GM12878 (cell line): ENCODE results near the gene PIK3C3.

ENCODE experiments used
- CTCF ChIP-seq, 3 experiments: IDR thresholded peaks in 2 of 3; conservative IDR thresholded peaks in 1 of 3; 2 replicates each; pipeline ENCODE4 v1.5.1; 2011; ENCODE audit warnings: low read depth in 3 of 3, low read length in 3 of 3, mild to moderate bottlenecking in 3 of 3, control low read depth in 2 of 3, moderate library complexity in 2 of 3, inconsistent platforms in 1 of 3, mixed read lengths in 1 of 3; ENCODE audit not compliant: control insufficient read depth in 2 of 3, insufficient read depth in 1 of 3; ENCODE audit errors: extremely low read depth in 1 of 3
- EED ChIP-seq: sonication (generic); IDR thresholded peaks from 2 replicates; pipeline ENCODE4 v1.6.1; 2016; ENCODE audit warnings: antibody characterized with exemption, low read depth
- HDAC2 ChIP-seq: fragments of 200-600 bp; sonication (generic); IDR thresholded peaks from 2 replicates; pipeline ENCODE4 v1.6.1; 2017
- PBX3 ChIP-seq: IDR thresholded peaks from 2 replicates; pipeline ENCODE4 v1.6.1; 2011; ENCODE audit warnings: mild to moderate bottlenecking, low read depth, low read length, moderate library complexity; ENCODE audit not compliant: insufficient replicate concordance
- POLR2A ChIP-seq: IDR thresholded peaks from 2 replicates; pipeline ENCODE4 v1.6.1; 2011; ENCODE audit warnings: low read depth, mild to moderate bottlenecking, low read length
- POLR2AphosphoS5 ChIP-seq: IDR thresholded peaks from 2 replicates; pipeline ENCODE4 v1.6.1; 2011; ENCODE audit warnings: mild to moderate bottlenecking, low read length, inconsistent platforms
- RFX5 ChIP-seq: IDR thresholded peaks from 2 replicates; pipeline ENCODE4 v1.6.1; 2011; ENCODE audit warnings: low read depth, low read length, improper control_type of control experiment
- USF2 ChIP-seq: IDR thresholded peaks from 2 replicates; pipeline ENCODE4 v1.6.1; 2011; ENCODE audit warnings: low read depth, low read length, improper control_type of control experiment, borderline replicate concordance

GRCh38 chr18:41928581-41928980 is 26.5 kb upstream of the PIK3C3 start:
- no peak for TF ChIP-seq POLR2AphosphoS5
- no peak for TF ChIP-seq USF2
- no peak for TF ChIP-seq POLR2A
- TF ChIP-seq RFX5, result no peak
- no peak for TF ChIP-seq PBX3
- TF ChIP-seq CTCF (IDR thresholded peaks at IDR 0.05 in 2 of 3, conservative IDR thresholded peaks at IDR 0.05 in 1 of 3; ENCODE audit: control insufficient read depth in 2 of 3, extremely low read depth in 1 of 3, insufficient read depth in 1 of 3, low read depth in 3 of 3, low read length in 3 of 3), result no peak
- no peak for TF ChIP-seq HDAC2
- no peak for TF ChIP-seq EED
